PC-3 (cell line): Measurements from ENCODE around the gene UBE2D2. TPM values are rescaled to one million over a fixed set of nuclear protein-coding genes. Genes with fewer than 3 reads are reported as not detected.

Source experiments
- ATAC-seq: fragments of 200-7000 bp; cut with Tn5 transposase; 2 replicates; pipeline ENCODE4 v1.9.1; 2020; ENCODE audit warnings: mild to moderate bottlenecking, moderate library complexity
- BruUV-seq: library from RNA; stranded (reverse); fragments of 400-500 nt; replicated peaks from 2 replicates; lab custom pipeline; 2021; lab: Mats Ljungman, UMichigan
- CTCF ChIA-PET: fragments of 300-600 bp; sonication (Branson Sonifier 250); formaldehyde crosslinking; loops from one replicate; lab custom pipeline; 2022; ENCODE audit warnings: antibody characterized with exemption; lab: Charles Lee
- POLR2A ChIA-PET: fragments of 300-600 bp; sonication (Branson Sonifier 250); formaldehyde crosslinking; loops from one replicate; lab custom pipeline; 2022; ENCODE audit warnings: antibody characterized with exemption; ENCODE audit not compliant: unreplicated experiment; lab: Charles Lee
- DNase-seq: peaks from one replicate; pipeline ENCODE4 v3.0.0-alpha.2; 2015
- H2AFZ ChIP-seq: fragments of 300-600 bp; sonication (generic); 2 replicates; pipeline ENCODE4 v1.6.0; 2016; ENCODE audit warnings: antibody characterized with exemption, low read length
- H3F3A ChIP-seq: fragments of 300-600 bp; sonication (generic); one replicate; pipeline ENCODE4 v1.6.0; 2017; ENCODE audit warnings: antibody characterized with exemption, low read length, control low read depth, mild to moderate bottlenecking; ENCODE audit not compliant: unreplicated experiment
- H3K27ac ChIP-seq: fragments of 300-600 bp; sonication (generic); 2 replicates; pipeline ENCODE4 v1.5.1; 2016; ENCODE audit warnings: mild to moderate bottlenecking, low read length
- H3K27me3 ChIP-seq: fragments of 300-600 bp; sonication (generic); 2 replicates; pipeline ENCODE4 v1.6.1; 2016; ENCODE audit warnings: low read length, mixed read lengths
- H3K36me3 ChIP-seq: fragments of 300-600 bp; sonication (generic); 2 replicates; pipeline ENCODE4 v1.6.1; 2016; ENCODE audit warnings: low read depth, mixed run types, low read length, mixed read lengths
- H3K4me1 ChIP-seq: fragments of 300-600 bp; sonication (generic); 2 replicates; pipeline ENCODE4 v1.5.1; 2016; ENCODE audit warnings: low read length; ENCODE audit not compliant: insufficient read depth
- H3K4me2 ChIP-seq: fragments of 300-600 bp; sonication (generic); 2 replicates; pipeline ENCODE4 v1.6.0; 2016; ENCODE audit warnings: low read length
- H3K4me3 ChIP-seq: fragments of 300-600 bp; sonication (generic); 2 replicates; pipeline ENCODE4 v1.5.1; 2016; ENCODE audit warnings: mild to moderate bottlenecking, low read length, mixed read lengths
- H3K79me2 ChIP-seq: fragments of 300-600 bp; sonication (generic); 2 replicates; pipeline ENCODE4 v1.6.1; 2017; ENCODE audit warnings: low read length, mixed read lengths
- H3K9ac ChIP-seq: fragments of 300-600 bp; sonication (generic); 2 replicates; pipeline ENCODE4 v1.6.0; 2016; ENCODE audit warnings: mild to moderate bottlenecking, low read length
- H3K9me2 ChIP-seq: fragments of 300-600 bp; sonication (generic); replicated peaks from 2 replicates; pipeline ENCODE4 v1.6.1; 2016; ENCODE audit warnings: mixed run types, low read length, mixed read lengths
- H3K9me3 ChIP-seq: fragments of 300-600 bp; sonication (generic); 2 replicates; pipeline ENCODE4 v1.6.1; 2016; ENCODE audit warnings: low read length, mixed read lengths
- H4K20me1 ChIP-seq: fragments of 300-600 bp; sonication (generic); 2 replicates; pipeline ENCODE4 v1.6.1; 2016; ENCODE audit warnings: low read length, mixed read lengths
- EZH2 ChIP-seq: fragments of 300-600 bp; sonication (generic); IDR thresholded peaks from one replicate; pipeline ENCODE4 v1.6.1; 2017; ENCODE audit warnings: antibody characterized with exemption, mild to moderate bottlenecking, low read length; ENCODE audit not compliant: unreplicated experiment
- EZH2phosphoT487 ChIP-seq: fragments of 300-600 bp; sonication (generic); IDR thresholded peaks from 2 replicates; pipeline ENCODE4 v1.6.1; 2018; ENCODE audit warnings: mild to moderate bottlenecking, antibody characterized with exemption, low read length, borderline replicate concordance
- intact Hi-C: fragments of 100-400 bp; cut with micrococcal nuclease; formaldehyde crosslinking; loops from 2 replicates; pipeline ENCODE4 v1.9.0; 2023
- total RNA-seq: library from RNA; depleted of rRNA; stranded (reverse); fragments of >200 nt; gene quantifications from 2 replicates; pipeline ENCODE4 v1.2.3, GENCODE V29; 2014
- TF ChIP-seq, protein P1 (sequence below): fragments of 300-600 bp; sonication (generic); conservative IDR thresholded peaks from 2 replicates; pipeline ENCODE4 v1.5.1; 2017; ENCODE audit warnings: antibody characterized with exemption, low read depth, mild to moderate bottlenecking, low read length

UBE2D2 gene
- total RNA-seq, 1 experiment from 2014 or later, result 98.7 TPM

DNA sequence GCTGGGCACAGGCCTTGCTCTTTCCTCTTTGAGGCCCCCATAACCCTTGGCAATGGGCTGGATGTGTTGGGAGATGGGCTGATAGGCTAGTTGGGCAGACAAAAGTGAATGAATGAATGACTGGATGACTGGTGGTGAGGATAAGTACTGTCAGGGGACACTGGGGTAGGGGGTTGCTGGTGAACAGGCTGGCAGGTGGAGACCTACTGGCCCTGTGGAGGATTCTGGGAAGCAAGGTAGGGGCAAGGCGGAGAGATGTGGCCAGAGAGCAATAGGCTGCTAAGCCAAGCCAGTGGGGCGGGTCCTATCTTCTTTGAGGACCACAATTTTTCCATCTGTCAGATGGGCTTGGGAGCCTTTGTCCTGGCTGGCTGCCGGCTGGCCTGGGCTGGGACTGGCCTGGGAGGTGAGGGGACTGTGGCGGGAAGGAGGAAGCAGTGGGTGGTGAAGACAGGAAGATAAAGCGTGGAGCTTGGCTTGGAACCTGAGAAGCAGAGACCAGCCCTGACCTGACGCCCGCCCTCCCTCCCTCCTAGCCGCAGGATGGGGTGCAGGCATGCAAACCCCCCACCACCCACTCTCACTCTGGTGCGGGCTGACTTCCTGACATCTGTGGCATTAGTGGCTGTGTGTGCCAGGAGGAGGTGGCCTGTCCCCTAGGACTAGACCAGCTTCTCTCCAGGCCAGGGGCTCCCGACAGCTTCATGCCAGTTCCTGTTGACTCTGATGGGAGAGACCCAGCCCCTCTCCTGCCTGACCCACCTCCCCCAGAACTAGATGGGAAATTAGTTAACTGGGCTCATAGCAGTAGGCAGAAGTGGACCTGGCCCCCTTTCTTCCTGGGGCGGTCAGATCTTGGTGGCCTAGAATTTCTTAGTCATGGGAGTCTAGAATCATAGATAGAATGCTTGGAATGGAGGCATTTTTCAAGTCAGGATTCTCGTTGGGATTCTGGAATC is 96.5 kb downstream of the UBE2D2 start:
- CTCF ChIA-PET, result no interaction called here
- Histone ChIP-seq H2AFZ (no peak overlapping the region), H3K4me1 (peaks cover 35% of the 10 kb centered on the region), H3K4me2 (no peak overlapping the region), H3K36me3 (no peaks in the 10 kb centered on the region), H3K9me2 (no peaks in the 10 kb centered on the region), H3K27me3 (no peaks in the 10 kb centered on the region), H3K79me2 (peaks cover 70% of the 10 kb centered on the region), H3K4me3 (no peak overlapping the region), H3K9ac (no peak overlapping the region), H3F3A (peaks cover 2% of the 10 kb centered on the region), H4K20me1 (no peaks in the 10 kb centered on the region), H3K9me3 (no peaks in the 10 kb centered on the region), H3K27ac (no peak overlapping the region)
- TF ChIP-seq EZH2 (no peak), EZH2phosphoT487 (no peak)
- TF ChIP-seq, protein P1, sequence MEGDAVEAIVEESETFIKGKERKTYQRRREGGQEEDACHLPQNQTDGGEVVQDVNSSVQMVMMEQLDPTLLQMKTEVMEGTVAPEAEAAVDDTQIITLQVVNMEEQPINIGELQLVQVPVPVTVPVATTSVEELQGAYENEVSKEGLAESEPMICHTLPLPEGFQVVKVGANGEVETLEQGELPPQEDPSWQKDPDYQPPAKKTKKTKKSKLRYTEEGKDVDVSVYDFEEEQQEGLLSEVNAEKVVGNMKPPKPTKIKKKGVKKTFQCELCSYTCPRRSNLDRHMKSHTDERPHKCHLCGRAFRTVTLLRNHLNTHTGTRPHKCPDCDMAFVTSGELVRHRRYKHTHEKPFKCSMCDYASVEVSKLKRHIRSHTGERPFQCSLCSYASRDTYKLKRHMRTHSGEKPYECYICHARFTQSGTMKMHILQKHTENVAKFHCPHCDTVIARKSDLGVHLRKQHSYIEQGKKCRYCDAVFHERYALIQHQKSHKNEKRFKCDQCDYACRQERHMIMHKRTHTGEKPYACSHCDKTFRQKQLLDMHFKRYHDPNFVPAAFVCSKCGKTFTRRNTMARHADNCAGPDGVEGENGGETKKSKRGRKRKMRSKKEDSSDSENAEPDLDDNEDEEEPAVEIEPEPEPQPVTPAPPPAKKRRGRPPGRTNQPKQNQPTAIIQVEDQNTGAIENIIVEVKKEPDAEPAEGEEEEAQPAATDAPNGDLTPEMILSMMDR, result no peak
- DNase-seq (no peak), ATAC-seq (no peak)
- intact Hi-C loops, result no loop called here
- no TSS peak for BruUV-seq
- POLR2A ChIA-PET, result no interaction called here

DNA sequence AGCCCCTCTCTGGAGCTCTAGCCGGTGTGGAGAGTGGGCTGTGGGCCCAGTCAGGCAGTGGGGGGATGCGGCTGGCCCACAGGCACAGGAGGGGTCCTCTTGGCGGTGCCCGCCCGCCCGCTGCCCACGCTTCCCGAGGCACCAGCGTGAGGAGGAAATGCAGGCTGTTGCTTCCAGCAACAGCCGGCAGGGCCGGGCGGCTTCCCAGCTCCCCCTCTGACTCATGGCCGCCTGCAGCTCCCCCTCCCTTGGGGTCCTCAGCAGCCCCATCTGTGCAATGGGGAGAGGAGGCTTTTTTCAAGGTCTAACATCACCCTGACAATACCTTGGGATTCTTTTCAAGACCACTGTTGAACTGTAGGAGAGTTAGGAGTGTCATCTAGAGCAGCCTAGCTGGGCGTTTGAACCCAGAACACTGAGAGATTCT is 97.4 kb downstream of the UBE2D2 start:
- BruUV-seq, result no TSS peak
- H4K20me1 ChIP-seq, result no peaks in the 10 kb centered on the region
- TF ChIP-seq EZH2 (no peak), EZH2phosphoT487 (no peak)
- TF ChIP-seq, protein P1, result no peak
- intact Hi-C loops, result no loop called here
- no peaks in the 10 kb centered on the region for H3K9me3 ChIP-seq
- ATAC-seq, result no peak
- H3K9ac ChIP-seq, result no peak overlapping the region
- H3K4me3 ChIP-seq, result no peak overlapping the region
- no peak overlapping the region for H3K4me2 ChIP-seq
- H3K27ac ChIP-seq, result no peak overlapping the region
- POLR2A ChIA-PET, result no interaction called here
- CTCF ChIA-PET, result no interaction called here
- no peaks in the 10 kb centered on the region for H3K27me3 ChIP-seq
- H3K79me2 ChIP-seq, result peaks cover 63% of the 10 kb centered on the region
- H3K4me1 ChIP-seq, result peaks cover 31% of the 10 kb centered on the region
- H3K36me3 ChIP-seq, result no peaks in the 10 kb centered on the region
- DNase-seq, result no peak
- no peaks in the 10 kb centered on the region for H3F3A ChIP-seq
- H3K9me2 ChIP-seq, result no peaks in the 10 kb centered on the region
- H2AFZ ChIP-seq, result no peak overlapping the region
